Measurements from ENCODE around the gene WDR74.

WDR74 gene

DNA sequence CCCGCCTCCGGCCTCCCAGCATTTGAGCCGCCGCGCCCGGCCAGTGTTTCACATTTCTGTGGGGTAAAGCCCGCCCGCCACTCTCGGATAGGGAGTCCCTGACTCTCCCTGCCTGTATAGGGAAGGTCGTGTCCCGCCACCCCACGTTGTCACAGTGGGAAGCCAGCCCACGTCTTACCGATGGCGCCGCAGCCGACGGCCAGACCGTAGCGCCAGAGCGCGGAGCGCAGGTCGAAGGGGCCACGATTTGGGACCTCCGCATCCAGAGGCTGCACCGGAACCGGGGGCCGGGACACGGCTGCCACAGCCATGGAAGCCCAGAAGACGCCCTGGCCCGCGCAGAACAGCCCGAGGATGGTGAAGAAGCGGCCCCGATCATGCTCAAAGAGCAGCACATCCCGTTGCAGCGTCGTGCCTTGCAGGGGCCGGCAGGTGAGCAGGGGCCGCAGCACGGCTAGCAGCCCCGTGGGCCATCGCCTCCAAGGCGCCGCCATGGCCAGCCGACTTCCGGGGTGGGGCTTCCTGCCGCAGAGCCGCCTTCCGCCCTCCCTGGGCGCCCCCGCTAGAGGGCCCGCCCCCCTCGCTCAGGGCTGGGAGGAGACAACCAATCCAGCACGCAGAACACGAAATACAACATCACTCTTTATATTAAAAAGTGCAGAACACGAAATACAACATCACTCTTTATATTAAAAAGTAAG, 47.7 kb downstream of the WDR74 start, which contains the start of gene TMEM223:
TSS of gene TMEM223 (minus strand) at position 506 of the 701 bp plus-strand sequence. CDS start at position 494, 12 bp downstream.
- DNase-seq = peak; percentile 89

DNA sequence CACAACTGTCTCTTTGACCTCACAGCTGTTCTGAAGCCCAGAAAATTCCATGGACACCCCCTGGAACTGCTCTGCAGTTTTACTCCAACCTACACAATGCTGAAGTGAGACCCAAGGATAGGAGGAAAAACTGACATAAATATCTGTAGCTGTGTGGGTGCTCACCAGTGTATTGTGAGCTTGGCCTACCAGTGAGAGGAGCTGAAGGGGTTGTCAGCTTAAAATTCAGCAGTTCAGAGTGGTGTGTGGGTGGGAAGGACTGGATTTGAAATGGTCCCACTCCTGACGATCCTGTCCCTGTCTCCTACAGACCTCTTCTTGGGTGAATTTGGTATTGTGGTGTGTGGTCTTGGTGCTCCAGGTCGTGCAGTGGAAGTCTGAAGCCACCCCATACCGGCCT, 49.8 kb downstream of the WDR74 start:
- DNase-seq = no peak

DNA sequence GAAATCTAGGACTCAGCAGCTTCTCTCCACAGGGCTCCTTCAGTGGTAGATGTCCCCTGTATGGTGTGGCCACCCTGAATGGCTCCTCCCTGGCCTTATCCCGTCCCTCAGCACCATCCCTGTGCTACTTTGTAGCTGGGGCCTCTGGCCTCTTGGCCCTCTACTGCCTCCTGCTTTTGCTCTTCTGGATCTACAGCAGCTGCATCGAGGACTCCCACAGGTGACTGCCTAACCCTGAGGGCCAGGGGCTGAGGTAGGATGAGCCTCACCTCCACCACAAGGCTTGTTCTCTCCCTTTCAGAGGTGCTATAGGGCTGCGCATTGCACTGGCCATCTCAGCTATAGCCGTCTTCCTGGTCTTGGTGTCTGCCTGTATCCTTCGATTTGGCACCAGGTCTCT, 50.4 kb downstream of the WDR74 start:
- DNase-seq = no peak

DNA sequence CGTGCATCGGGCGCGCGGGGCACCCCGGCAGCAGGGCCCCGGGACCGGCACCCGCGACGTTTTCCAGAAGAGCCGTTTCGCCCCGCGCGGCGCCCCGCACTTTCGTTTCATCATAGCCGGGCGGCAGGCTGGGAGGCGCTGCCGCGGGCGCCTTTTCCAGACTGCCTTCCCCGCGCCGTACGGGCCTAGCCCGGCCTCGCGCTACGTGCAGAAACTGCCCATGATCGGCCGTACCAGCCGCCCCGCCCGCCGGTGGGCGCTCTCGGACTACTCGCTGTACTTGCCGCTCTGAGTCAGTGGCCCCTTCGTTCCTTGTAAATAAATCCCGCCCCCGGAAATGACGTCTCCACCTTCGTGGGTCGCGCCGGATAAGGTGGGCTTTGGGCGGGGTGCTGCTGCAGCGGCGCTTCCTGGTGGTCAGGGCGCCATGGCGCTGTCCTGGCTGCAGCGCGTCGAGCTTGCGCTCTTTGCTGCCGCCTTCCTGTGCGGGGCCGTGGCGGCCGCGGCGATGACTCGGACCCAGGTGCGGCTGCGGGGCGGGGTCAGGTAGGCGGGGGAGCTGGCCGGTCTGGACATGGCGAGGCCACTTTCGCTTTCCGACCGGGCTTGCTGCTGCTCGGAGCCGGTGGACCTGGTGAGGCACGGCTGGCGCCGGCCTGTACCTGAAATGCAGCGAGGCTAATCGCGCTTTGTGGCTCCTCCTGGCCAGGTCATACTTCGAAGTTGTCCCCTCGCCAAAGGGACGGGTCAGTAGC, 52.2 kb downstream of the WDR74 start, which contains the start of gene TMEM179B:
TSS of gene TMEM179B (plus strand) at position 398 of the 755 bp plus-strand sequence. CDS start at position 428, 30 bp downstream.
- DNase-seq = peak; percentile 98

DNA sequence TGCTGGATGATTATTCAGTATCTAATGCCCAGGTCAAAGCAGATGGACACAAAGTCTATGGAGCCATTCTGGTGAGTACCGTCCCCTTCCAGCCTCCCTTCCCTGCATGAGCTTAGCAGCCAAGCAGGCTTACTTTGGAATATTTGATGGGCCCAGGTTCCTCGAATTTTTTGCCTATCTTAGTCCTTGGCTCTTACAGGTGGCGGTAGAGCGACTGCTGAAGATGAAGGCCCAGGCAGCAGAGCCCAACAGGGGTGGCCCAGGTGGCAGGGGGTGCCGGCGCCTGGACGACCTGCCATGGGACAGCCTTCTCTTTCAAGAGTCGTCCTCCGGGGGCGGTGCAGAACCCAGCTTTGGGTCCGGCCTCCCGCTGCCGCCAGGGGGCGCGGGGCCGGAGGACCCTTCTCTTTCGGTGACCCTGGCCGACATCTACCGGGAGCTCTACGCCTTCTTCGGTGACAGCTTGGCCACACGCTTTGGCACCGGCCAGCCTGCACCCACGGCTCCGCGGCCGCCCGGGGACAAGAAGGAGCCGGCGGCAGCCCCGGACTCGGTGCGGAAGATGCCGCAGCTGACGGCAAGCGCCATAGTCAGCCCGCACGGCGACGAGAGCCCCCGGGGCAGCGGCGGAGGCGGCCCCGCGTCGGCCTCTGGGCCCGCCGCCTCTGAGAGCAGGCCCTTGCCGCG, 52.9 kb downstream of the WDR74 start:
- peak; percentile 95 for DNase-seq

Measured in retina (tissue), 1 donor.